SK-N-SH (cell line): ENCODE measurements around the gene PLCH1. TPM values are rescaled to one million over a fixed set of nuclear protein-coding genes. Genes with fewer than 3 reads are reported as not detected.

ENCODE experiments used
- CTCF ChIA-PET: fragments of 300-600, 350-600 bp; formaldehyde crosslinking; extraction: SDS; loops from one replicate; lab custom pipeline; 2021; lab: Yijun Ruan, JAX
- POLR2A ChIA-PET: fragments of 350-600 bp; sonication (Branson Sonifier 250); formaldehyde crosslinking; extraction: SDS; loops from one replicate; lab custom pipeline; 2020; ENCODE audit warnings: antibody characterized with exemption, inconsistent platforms; lab: Yijun Ruan, JAX
- DNase-seq: peaks from one replicate; pipeline ENCODE4 v3.0.0; 2012
- H2AFZ ChIP-seq: fragments of 200-600 bp; sonication (generic); 2 replicates; pipeline ENCODE4 v1.8.1; 2016; ENCODE audit warnings: antibody characterized with exemption, mild to moderate bottlenecking, low read depth
- H3F3A ChIP-seq: fragments of 200-600 bp; sonication (generic); replicated peaks from 2 replicates; pipeline ENCODE3; 2016; ENCODE audit warnings: antibody characterized with exemption, mild to moderate bottlenecking; ENCODE audit not compliant: insufficient read depth
- H3K27ac ChIP-seq, 2 experiments: fragments of 200-500 bp in 1 of 2; fragments of 200-600 bp in 1 of 2; sonication (Bioruptor generic) in 1 of 2; sonication (generic), shearing (Covaris generic) in 1 of 2; 2 replicates each; pipeline versions ENCODE4 v1.5.1 to v1.6.1; 2014 to 2016; ENCODE audit warnings: low read depth in 2 of 2, inconsistent platforms in 1 of 2, low read length in 1 of 2, mild to moderate bottlenecking in 1 of 2, mixed read lengths in 1 of 2
- H3K27me3 ChIP-seq: fragments of 200-600 bp; sonication (generic), shearing (Covaris generic); 2 replicates; pipeline ENCODE4 v1.6.1; 2016; ENCODE audit warnings: mixed run types; ENCODE audit not compliant: insufficient read depth
- H3K36me3 ChIP-seq, 2 experiments: fragments of 200-500 bp in 1 of 2; fragments of 200-600 bp in 1 of 2; sonication (Bioruptor generic) in 1 of 2; sonication (generic) in 1 of 2; replicated peaks in 1 of 2; 2 replicates each; pipeline versions ENCODE3 to v1.5.1; 2014 to 2016; ENCODE audit warnings: low read length in 1 of 2, mild to moderate bottlenecking in 1 of 2; ENCODE audit not compliant: insufficient read depth in 2 of 2, control insufficient read depth in 1 of 2
- H3K4me1 ChIP-seq, 2 experiments: fragments of 200-500 bp in 1 of 2; fragments of 200-600 bp in 1 of 2; sonication (Bioruptor generic) in 1 of 2; sonication (generic), shearing (Covaris generic) in 1 of 2; 2 replicates each; pipeline versions ENCODE4 v1.5.1 to v1.6.1; 2014 to 2016; ENCODE audit warnings: low read depth in 1 of 2, low read length in 1 of 2, mixed run types in 1 of 2; ENCODE audit not compliant: insufficient read depth in 2 of 2, control insufficient read depth in 1 of 2
- H3K4me2 ChIP-seq: fragments of 200-600 bp; sonication (generic), shearing (Covaris generic); 2 replicates; pipeline ENCODE4 v1.6.1; 2017; ENCODE audit warnings: mixed run types
- H3K4me3 ChIP-seq, 2 experiments: fragments of 200-500 bp in 1 of 2; fragments of 200-600 bp in 1 of 2; sonication (Bioruptor generic) in 1 of 2; sonication (generic), shearing (Covaris generic) in 1 of 2; 2 replicates each; pipeline versions ENCODE4 v1.5.1 to v1.8.1; 2014 to 2016; ENCODE audit warnings: low read depth in 2 of 2, inconsistent platforms in 1 of 2, low read length in 1 of 2, mild to moderate bottlenecking in 1 of 2, mixed read lengths in 1 of 2, moderate library complexity in 1 of 2
- H3K79me2 ChIP-seq: fragments of 200-600 bp; sonication (generic); 2 replicates; pipeline ENCODE4 v1.8.1; 2017; ENCODE audit warnings: mild to moderate bottlenecking; ENCODE audit not compliant: insufficient read depth
- H3K9ac ChIP-seq: fragments of 200-600 bp; sonication (generic); 2 replicates; pipeline ENCODE4 v1.6.1; 2017; ENCODE audit warnings: mixed run types
- H3K9me2 ChIP-seq: fragments of 200-600 bp; sonication (generic); 2 replicates; pipeline ENCODE4 v1.6.1; 2017; ENCODE audit warnings: mixed run types
- H3K9me3 ChIP-seq: fragments of 200-600 bp; sonication (generic); 2 replicates; pipeline ENCODE4 v1.6.1; 2017; ENCODE audit warnings: mixed run types, mild to moderate bottlenecking, moderate library complexity
- H4K20me1 ChIP-seq: fragments of 200-600 bp; sonication (generic); 2 replicates; pipeline ENCODE4 v1.6.1; 2017; ENCODE audit warnings: mild to moderate bottlenecking, mixed run types; ENCODE audit not compliant: insufficient read depth
- CHD2 ChIP-seq: fragments of 150-350 bp; IDR thresholded peaks from 2 replicates; pipeline ENCODE4 v1.6.1; 2018; ENCODE audit warnings: low read length; ENCODE audit not compliant: partially characterized antibody
- IRF3 ChIP-seq: fragments of 150-350 bp; IDR thresholded peaks from 2 replicates; pipeline ENCODE4 v1.6.1; 2016; ENCODE audit warnings: mild to moderate bottlenecking, low read depth, low read length
- MAX ChIP-seq: IDR thresholded peaks from 2 replicates; pipeline ENCODE4 v1.4.0; 2012; ENCODE audit warnings: low read depth
- PBX3 ChIP-seq: IDR thresholded peaks from 2 replicates; pipeline ENCODE4; 2012
- POLR2AphosphoS5 ChIP-seq: IDR thresholded peaks from 2 replicates; pipeline ENCODE4 v1.6.1; 2012; ENCODE audit warnings: low read depth, low read length
- REST ChIP-seq: IDR thresholded peaks from 2 replicates; pipeline ENCODE4 v1.6.1; 2012; ENCODE audit warnings: mild to moderate bottlenecking, low read depth, low read length, moderate library complexity
- SMC3 ChIP-seq: IDR thresholded peaks from 2 replicates; pipeline ENCODE4 v1.6.1; 2012; ENCODE audit warnings: low read depth, low read length, improper control_type of control experiment
- USF2 ChIP-seq: fragments of 150-350 bp; IDR thresholded peaks from 2 replicates; pipeline ENCODE4 v1.6.1; 2017; ENCODE audit warnings: antibody characterized with exemption, low read length, low read depth, borderline replicate concordance
- WGBS: methylation state at CpG from one replicate; pipeline ENCODE4 v1.1.6; 2017; ENCODE audit warnings: low lambda C conversion rate; 5-methylcytosine and 5-hydroxymethylcytosine counted together
- polyA plus RNA-seq, 3 experiments: library from polyadenylated mRNA; depleted of rRNA; stranded (reverse); fragments of >200 nt; gene quantifications; 2 replicates each; pipeline ENCODE4 v1.2.3, GENCODE V29; 2012
- TF ChIP-seq, protein P1 (sequence below): fragments of 200-600 bp; sonication (generic); IDR thresholded peaks from 2 replicates; pipeline ENCODE4 v1.6.1; 2017; ENCODE audit warnings: antibody characterized with exemption, mild to moderate bottlenecking, moderate library complexity

The PLCH1 gene
- polyA plus RNA-seq, 1 of the 3 experiments (the other 2 are of a cell fraction) = 0.26 TPM

DNA sequence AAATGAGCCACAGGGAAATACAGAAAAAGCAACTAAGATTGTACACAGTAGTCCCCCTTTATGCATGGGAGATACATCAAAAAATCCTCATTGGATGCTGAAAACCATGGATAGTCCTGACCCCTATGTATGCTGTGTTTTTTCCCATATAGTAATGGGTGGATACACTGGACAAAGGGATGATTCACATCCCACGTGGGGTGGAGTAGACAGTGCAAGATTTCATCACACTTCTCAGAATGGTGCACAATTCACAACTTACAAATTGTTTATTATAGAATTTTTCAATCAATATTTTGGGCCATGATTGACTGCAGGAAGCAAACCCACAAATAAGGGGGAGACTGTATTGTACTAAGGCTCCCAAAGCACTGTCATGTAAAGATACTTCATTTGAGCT, 227.0 kb downstream of the PLCH1 start:
- POLR2A ChIA-PET = no interaction called here
- no peak overlapping the region for H3K9ac ChIP-seq
- no peak for TF ChIP-seq CHD2
- no peak for TF ChIP-seq MAX
- no peak for TF ChIP-seq SMC3
- no peak for TF ChIP-seq PBX3
- TF ChIP-seq USF2 = no peak
- TF ChIP-seq, protein P1, sequence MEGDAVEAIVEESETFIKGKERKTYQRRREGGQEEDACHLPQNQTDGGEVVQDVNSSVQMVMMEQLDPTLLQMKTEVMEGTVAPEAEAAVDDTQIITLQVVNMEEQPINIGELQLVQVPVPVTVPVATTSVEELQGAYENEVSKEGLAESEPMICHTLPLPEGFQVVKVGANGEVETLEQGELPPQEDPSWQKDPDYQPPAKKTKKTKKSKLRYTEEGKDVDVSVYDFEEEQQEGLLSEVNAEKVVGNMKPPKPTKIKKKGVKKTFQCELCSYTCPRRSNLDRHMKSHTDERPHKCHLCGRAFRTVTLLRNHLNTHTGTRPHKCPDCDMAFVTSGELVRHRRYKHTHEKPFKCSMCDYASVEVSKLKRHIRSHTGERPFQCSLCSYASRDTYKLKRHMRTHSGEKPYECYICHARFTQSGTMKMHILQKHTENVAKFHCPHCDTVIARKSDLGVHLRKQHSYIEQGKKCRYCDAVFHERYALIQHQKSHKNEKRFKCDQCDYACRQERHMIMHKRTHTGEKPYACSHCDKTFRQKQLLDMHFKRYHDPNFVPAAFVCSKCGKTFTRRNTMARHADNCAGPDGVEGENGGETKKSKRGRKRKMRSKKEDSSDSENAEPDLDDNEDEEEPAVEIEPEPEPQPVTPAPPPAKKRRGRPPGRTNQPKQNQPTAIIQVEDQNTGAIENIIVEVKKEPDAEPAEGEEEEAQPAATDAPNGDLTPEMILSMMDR = no peak
- no peak for TF ChIP-seq REST
- no peak for TF ChIP-seq POLR2AphosphoS5
- no peak for TF ChIP-seq IRF3
- TF ChIP-seq, all 33 proteins: peak for 0
- H3K9me3 ChIP-seq = no peaks in the 10 kb centered on the region
- H3K79me2 ChIP-seq = no peaks in the 10 kb centered on the region
- no peak overlapping the region for H3K4me3 ChIP-seq
- WGBS = 38% methylated on average over 1 of the region's 1 CpG
- no peaks in the 10 kb centered on the region for H3K36me3 ChIP-seq
- peaks cover 0 to 2% of the 10 kb centered on the region in 2 experiments; a peak in 1 of 4 replicates for H3K4me1 ChIP-seq
- no peak for DNase-seq
- no peaks in the 10 kb centered on the region for H3K9me2 ChIP-seq
- H3K27ac ChIP-seq = no peak overlapping the region
- H4K20me1 ChIP-seq = no peaks in the 10 kb centered on the region
- CTCF ChIA-PET = interaction anchor here (1.5 kb wide), 1 partner anchor 184 kb away, joined by 5 read pairs; no protein-coding TSS in a partner anchor
- no peaks in the 10 kb centered on the region for H3K27me3 ChIP-seq
- no peaks in the 10 kb centered on the region for H3F3A ChIP-seq
- no peak overlapping the region for H2AFZ ChIP-seq
- no peak overlapping the region for H3K4me2 ChIP-seq
